Testis (tissue), 2 donors: ENCODE data around the gene PIK3C2B.

ENCODE experiments used
- POLR2A ChIP-seq: fragments of 450-650 bp; IDR thresholded peaks from one replicate; pipeline ENCODE4 v1.6.1; 2017; ENCODE audit warnings: antibody characterized with exemption, mild to moderate bottlenecking, moderate library complexity
- TF ChIP-seq, protein P1 (sequence below), 3 experiments: fragments of 450-650 bp in 2 of 3; fragments of 200-600 bp in 1 of 3; sonication (generic) in 1 of 3; IDR thresholded peaks; one replicate each; pipeline ENCODE4 v1.5.1; 2016 to 2019; ENCODE audit warnings: antibody characterized with exemption in 3 of 3, mild to moderate bottlenecking in 2 of 3, moderate library complexity in 1 of 3

- TF ChIP-seq, protein P1, sequence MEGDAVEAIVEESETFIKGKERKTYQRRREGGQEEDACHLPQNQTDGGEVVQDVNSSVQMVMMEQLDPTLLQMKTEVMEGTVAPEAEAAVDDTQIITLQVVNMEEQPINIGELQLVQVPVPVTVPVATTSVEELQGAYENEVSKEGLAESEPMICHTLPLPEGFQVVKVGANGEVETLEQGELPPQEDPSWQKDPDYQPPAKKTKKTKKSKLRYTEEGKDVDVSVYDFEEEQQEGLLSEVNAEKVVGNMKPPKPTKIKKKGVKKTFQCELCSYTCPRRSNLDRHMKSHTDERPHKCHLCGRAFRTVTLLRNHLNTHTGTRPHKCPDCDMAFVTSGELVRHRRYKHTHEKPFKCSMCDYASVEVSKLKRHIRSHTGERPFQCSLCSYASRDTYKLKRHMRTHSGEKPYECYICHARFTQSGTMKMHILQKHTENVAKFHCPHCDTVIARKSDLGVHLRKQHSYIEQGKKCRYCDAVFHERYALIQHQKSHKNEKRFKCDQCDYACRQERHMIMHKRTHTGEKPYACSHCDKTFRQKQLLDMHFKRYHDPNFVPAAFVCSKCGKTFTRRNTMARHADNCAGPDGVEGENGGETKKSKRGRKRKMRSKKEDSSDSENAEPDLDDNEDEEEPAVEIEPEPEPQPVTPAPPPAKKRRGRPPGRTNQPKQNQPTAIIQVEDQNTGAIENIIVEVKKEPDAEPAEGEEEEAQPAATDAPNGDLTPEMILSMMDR (IDR thresholded peaks at IDR 0.05), result no peak
- no peak for TF ChIP-seq POLR2A
Observed at GRCh38 chr1:204455063-204455830, 39.4 kb downstream of the PIK3C2B start.
